ENCODE measurements around the gene FBXW5.

FBXW5 gene

GRCh38 chr9:136939996-136940525 lies 4.5 kb downstream of the FBXW5 start:
- DNase-seq (ENCODE audit: low read depth in 1 of 2, low spot score in 1 of 2) = no peak
- TF ChIP-seq JUND (IDR thresholded peaks at IDR 0.05; ENCODE audit: low read depth) = no peak
- in situ Hi-C loops (cut with HindIII; ENCODE audit: low pct_unique_long_range_greater_than_20kb, low sequenced_read_pairs) = loop anchor here (10.0 kb wide), 1 partner anchor 55 kb away; the partner anchor contains the start of gene TRAF2

- in situ Hi-C loops (cut with HindIII; ENCODE audit: low pct_unique_long_range_greater_than_20kb, low sequenced_read_pairs) = loop anchor here (10.0 kb wide), 1 partner anchor 55 kb away; the partner anchor contains the start of gene TRAF2
- DNase-seq (ENCODE audit: low read depth in 1 of 2, low spot score in 1 of 2) = no peak
- no peak for TF ChIP-seq JUND (IDR thresholded peaks at IDR 0.05; ENCODE audit: low read depth)
Measured at GRCh38 chr9:136939431-136939995, 5.0 kb downstream of the FBXW5 start.

GRCh38 chr9:136937186-136938001 lies 7.1 kb downstream of the FBXW5 start:
- in situ Hi-C loops (cut with HindIII; ENCODE audit: low pct_unique_long_range_greater_than_20kb, low sequenced_read_pairs) = loop anchor here (10.0 kb wide), 1 partner anchor 53 kb away; the partner anchor contains the start of gene TRAF2
- TF ChIP-seq JUND (IDR thresholded peaks at IDR 0.05; ENCODE audit: low read depth) = no peak
- no peak for DNase-seq (ENCODE audit: low read depth in 1 of 2, low spot score in 1 of 2)

GRCh38 chr9:136936645-136937170 lies 7.8 kb downstream of the FBXW5 start:
- no peak for DNase-seq (ENCODE audit: low read depth in 1 of 2, low spot score in 1 of 2)
- in situ Hi-C loops (cut with HindIII; ENCODE audit: low pct_unique_long_range_greater_than_20kb, low sequenced_read_pairs) = loop anchor here (10.0 kb wide), 1 partner anchor 52 kb away; the partner anchor contains the start of gene TRAF2

DNA sequence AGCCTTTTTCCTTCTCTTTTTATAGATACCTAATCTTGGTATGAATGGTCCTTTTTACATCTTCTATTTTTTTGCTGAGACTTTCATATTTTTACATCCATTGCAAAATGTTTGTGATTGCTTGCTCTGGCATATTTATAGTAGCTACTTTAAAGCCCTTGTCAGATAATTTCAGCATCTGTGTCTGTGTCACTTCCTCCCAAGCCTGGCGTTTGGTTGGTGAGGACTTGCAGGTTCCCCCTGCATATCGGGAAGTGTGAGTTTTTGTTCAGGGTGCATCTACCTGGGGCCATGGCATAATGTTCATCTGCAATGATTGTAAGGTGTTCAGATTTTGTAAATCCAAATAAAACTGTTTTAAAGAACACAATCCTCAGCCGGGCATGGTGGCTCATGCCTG lies 8.9 kb downstream of the FBXW5 start:
- no peak for DNase-seq (ENCODE audit: low read depth in 1 of 2, low spot score in 1 of 2)
- in situ Hi-C loops (cut with HindIII; ENCODE audit: low pct_unique_long_range_greater_than_20kb, low sequenced_read_pairs) = loop anchor here (10.0 kb wide), 1 partner anchor 51 kb away; the partner anchor contains the start of gene TRAF2
- no peak for TF ChIP-seq JUND (IDR thresholded peaks at IDR 0.05; ENCODE audit: low read depth)

More at GRCh38 chr9:136936645-136937170, 7.8 kb downstream of the FBXW5 start:
- TF ChIP-seq JUND (IDR thresholded peaks at IDR 0.05; ENCODE audit: low read depth) = no peak

GRCh38 chr9:136934277-136934676 lies 10.3 kb downstream of the FBXW5 start:
- no peak for DNase-seq (ENCODE audit: low read depth in 1 of 2, low spot score in 1 of 2)
- in situ Hi-C loops (cut with HindIII; ENCODE audit: low pct_unique_long_range_greater_than_20kb, low sequenced_read_pairs) = loop anchor here (10.0 kb wide), 1 partner anchor 49 kb away; the partner anchor contains the start of gene TRAF2
- TF ChIP-seq JUND (IDR thresholded peaks at IDR 0.05; ENCODE audit: low read depth) = no peak

GRCh38 chr9:136931611-136932130 lies 12.9 kb downstream of the FBXW5 start:
- no peak for TF ChIP-seq JUND (IDR thresholded peaks at IDR 0.05; ENCODE audit: low read depth)
- no peak for DNase-seq (ENCODE audit: low read depth in 1 of 2, low spot score in 1 of 2)
- in situ Hi-C loops (cut with HindIII; ENCODE audit: low pct_unique_long_range_greater_than_20kb, low sequenced_read_pairs) = loop anchor here (10.0 kb wide), 1 partner anchor 47 kb away; the partner anchor contains the start of gene TRAF2

DNA sequence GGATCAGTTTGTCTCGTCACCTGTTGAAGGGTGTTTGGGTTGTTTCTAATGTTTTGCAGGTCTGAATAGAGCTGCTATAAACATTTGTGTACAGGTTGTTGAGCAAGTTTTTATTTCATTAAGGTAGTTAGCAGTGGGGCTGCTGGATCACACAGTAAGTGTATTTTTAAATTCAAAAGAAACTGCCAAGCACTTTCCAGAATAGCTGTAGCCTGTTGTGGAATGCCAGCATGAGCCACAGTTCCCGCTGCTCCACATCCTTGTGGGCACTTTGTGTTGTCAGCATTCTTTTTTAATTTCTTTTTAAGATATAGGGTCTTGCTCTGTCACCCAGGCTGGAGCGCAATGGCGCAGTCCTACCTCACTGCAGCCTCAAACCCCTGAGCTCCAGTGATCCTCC lies 14.5 kb downstream of the FBXW5 start:
- in situ Hi-C loops (cut with HindIII; ENCODE audit: low pct_unique_long_range_greater_than_20kb, low sequenced_read_pairs) = loop anchor here (10.0 kb wide), 1 partner anchor 45 kb away; the partner anchor contains the start of gene TRAF2
- no peak for DNase-seq (ENCODE audit: low read depth in 1 of 2, low spot score in 1 of 2)
- TF ChIP-seq JUND (IDR thresholded peaks at IDR 0.05; ENCODE audit: low read depth) = no peak

- no peak for DNase-seq (ENCODE audit: low read depth in 1 of 2, low spot score in 1 of 2)
- no peak for TF ChIP-seq JUND (IDR thresholded peaks at IDR 0.05; ENCODE audit: low read depth)
- in situ Hi-C loops (cut with HindIII; ENCODE audit: low pct_unique_long_range_greater_than_20kb, low sequenced_read_pairs) = no loop called here
Measured at GRCh38 chr9:136928591-136928990, 15.9 kb downstream of the FBXW5 start.

GRCh38 chr9:136927343-136928271 lies 16.9 kb downstream of the FBXW5 start:
- TF ChIP-seq JUND (IDR thresholded peaks at IDR 0.05; ENCODE audit: low read depth) = no peak
- in situ Hi-C loops (cut with HindIII; ENCODE audit: low pct_unique_long_range_greater_than_20kb, low sequenced_read_pairs) = no loop called here
- no peak for DNase-seq (ENCODE audit: low read depth in 1 of 2, low spot score in 1 of 2)

DNA sequence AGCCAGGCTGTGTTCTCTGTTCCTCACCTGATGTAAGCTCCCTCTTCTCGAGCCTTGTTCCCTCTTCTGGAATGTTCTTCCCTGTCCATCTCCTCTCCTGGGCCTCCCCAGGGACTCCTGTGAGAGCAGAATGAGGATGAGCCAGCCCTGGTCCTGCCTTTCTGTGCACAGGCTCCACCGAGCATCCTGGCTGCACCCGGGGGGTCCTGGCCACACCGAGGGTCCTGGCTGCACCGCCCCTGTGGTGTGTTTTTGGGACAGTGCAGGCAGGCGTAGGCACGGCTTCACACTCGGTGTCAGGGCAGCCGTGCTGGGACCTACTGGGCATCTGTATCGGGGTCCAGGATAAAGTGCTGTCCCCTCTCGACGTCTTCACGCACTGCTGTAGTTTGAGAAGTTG lies 17.8 kb downstream of the FBXW5 start:
- no peak for DNase-seq (ENCODE audit: low read depth in 1 of 2, low spot score in 1 of 2)
- TF ChIP-seq JUND (IDR thresholded peaks at IDR 0.05; ENCODE audit: low read depth) = no peak
- in situ Hi-C loops (cut with HindIII; ENCODE audit: low pct_unique_long_range_greater_than_20kb, low sequenced_read_pairs) = no loop called here

Data from T47D (cell line).